Fibroblast of skin of left quadriceps (primary cell): Measurements from ENCODE around the gene RUSC2.
"Not testable (repeated sequence)": the region's sequence is repeated elsewhere in the genome, so short reads cannot be mapped to it uniquely, and the experiment has no call there.

ENCODE experiments used
- DNase-seq, 2 experiments: peaks; one replicate each; pipeline ENCODE4 v3.0.0-alpha.2; 2013; ENCODE audit warnings: low read depth in 2 of 2

RUSC2 gene

GRCh38 chr9:35522700-35523099, 32.8 kb downstream of the RUSC2 start:
- DNase-seq = no peak

- not testable (repeated sequence) for DNase-seq
Observed at GRCh38 chr9:35523556-35523955, 33.6 kb downstream of the RUSC2 start.

GRCh38 chr9:35526087-35526801, 36.3 kb downstream of the RUSC2 start:
- peak; percentile 66 to 70 for DNase-seq

- no peak for DNase-seq
Observed at GRCh38 chr9:35529161-35529823, 39.4 kb downstream of the RUSC2 start.

GRCh38 chr9:35533398-35533797, 43.5 kb downstream of the RUSC2 start:
- peak in 1 of 2 experiments; percentile 57 for DNase-seq

- DNase-seq = not testable (repeated sequence)
Observed at GRCh38 chr9:35534921-35535320, 45.0 kb downstream of the RUSC2 start.

GRCh38 chr9:35537913-35538312, 48.0 kb downstream of the RUSC2 start:
- no peak for DNase-seq

- DNase-seq = peak; percentile 76 to 80
Observed at GRCh38 chr9:35538361-35539234, 48.7 kb downstream of the RUSC2 start.
